Neural cell (in vitro differentiated cells): ENCODE measurements around the gene TMEM35B. TPM values are rescaled to one million over a fixed set of nuclear protein-coding genes. Genes with fewer than 3 reads are reported as not detected.

Experiments used
- H2AFZ ChIP-seq: fragments of 200-600, 300-800 bp; sonication (generic), shearing (Covaris generic); 2 replicates; pipeline ENCODE4 v1.6.0; 2014; ENCODE audit warnings: low read depth, mild to moderate bottlenecking, antibody characterized with exemption, low read length, moderate library complexity
- H3F3A ChIP-seq: fragments of 200-600 bp; shearing (Covaris generic); 2 replicates; pipeline ENCODE4 v1.6.1; 2016; ENCODE audit warnings: mild to moderate bottlenecking, moderate library complexity, mixed read lengths, antibody characterized with exemption, low read length; ENCODE audit not compliant: insufficient read depth, poor library complexity, severe bottlenecking
- H3K27ac ChIP-seq: fragments of 200-600, 300-800 bp; sonication (generic), shearing (Covaris generic); 2 replicates; pipeline ENCODE4 v1.5.1; 2014; ENCODE audit warnings: mild to moderate bottlenecking, low read length, moderate library complexity
- H3K27me3 ChIP-seq: fragments of 300-800, 200-600 bp; sonication (generic), shearing (Covaris generic); 2 replicates; pipeline ENCODE4 v1.6.0; 2014; ENCODE audit warnings: mild to moderate bottlenecking, low read depth, low read length, moderate library complexity; ENCODE audit not compliant: insufficient read depth
- H3K36me3 ChIP-seq: fragments of 300-800, 200-600 bp; sonication (generic), shearing (Covaris generic); 2 replicates; pipeline ENCODE4 v1.5.1; 2014; ENCODE audit warnings: mild to moderate bottlenecking, antibody characterized with exemption, low read length, moderate library complexity; ENCODE audit not compliant: insufficient read depth
- H3K4me2 ChIP-seq: fragments of 300-800, 200-600 bp; sonication (generic), shearing (Covaris generic); 2 replicates; pipeline ENCODE4 v1.6.0; 2014; ENCODE audit warnings: mild to moderate bottlenecking, low read length
- H3K4me3 ChIP-seq: fragments of 300-800, 200-600 bp; sonication (generic), shearing (Covaris generic); 2 replicates; pipeline ENCODE4 v1.5.1; 2014; ENCODE audit warnings: mild to moderate bottlenecking, low read length, moderate library complexity
- H3K79me2 ChIP-seq: fragments of 200-600 bp; shearing (Covaris generic); replicated peaks from 2 replicates; pipeline ENCODE4 v1.6.0; 2014; ENCODE audit warnings: mild to moderate bottlenecking, low read length, moderate library complexity; ENCODE audit not compliant: insufficient read depth
- H3K9ac ChIP-seq: fragments of 300-800, 200-600 bp; sonication (generic), shearing (Covaris generic); 2 replicates; pipeline ENCODE4 v1.6.1; 2016; ENCODE audit warnings: mild to moderate bottlenecking, low read length, mixed read lengths
- H3K9me2 ChIP-seq: fragments of 200-600 bp; shearing (Covaris generic); 2 replicates; pipeline ENCODE4 v1.6.1; 2016; ENCODE audit warnings: mild to moderate bottlenecking, low read length, mixed read lengths; ENCODE audit not compliant: insufficient read depth
- H3K9me3 ChIP-seq: fragments of 200-600, 300-800 bp; sonication (generic), shearing (Covaris generic); 2 replicates; pipeline ENCODE4 v1.6.1; 2016; ENCODE audit warnings: mild to moderate bottlenecking, mixed run types, low read length, moderate library complexity, mixed read lengths
- H4K20me1 ChIP-seq: fragments of 200-600 bp; shearing (Covaris generic); 2 replicates; pipeline ENCODE4 v1.6.1; 2016; ENCODE audit warnings: mild to moderate bottlenecking, mixed run types; ENCODE audit not compliant: insufficient read depth
- CTCF ChIP-seq: fragments of 450-650 bp; IDR thresholded peaks from 2 replicates; pipeline ENCODE4 v1.5.1; 2014; ENCODE audit warnings: antibody characterized with exemption, mild to moderate bottlenecking, moderate library complexity; ENCODE audit not compliant: poor library complexity, severe bottlenecking
- EP300 ChIP-seq: fragments of 450-650 bp; conservative IDR thresholded peaks from 2 replicates; pipeline ENCODE4 v1.6.1; 2014; ENCODE audit warnings: antibody characterized with exemption, mild to moderate bottlenecking, moderate library complexity; ENCODE audit not compliant: poor library complexity, severe bottlenecking
- EZH2 ChIP-seq: fragments of 200-600, 300-800 bp; shearing (Covaris generic), sonication (generic); IDR thresholded peaks from 2 replicates; pipeline ENCODE4 v1.6.1; 2014; ENCODE audit warnings: antibody characterized with exemption, low read length, borderline replicate concordance, mild to moderate bottlenecking; ENCODE audit not compliant: insufficient read depth, poor library complexity, severe bottlenecking
- MXI1 ChIP-seq: fragments of 450-650 bp; conservative IDR thresholded peaks from 2 replicates; pipeline ENCODE4 v1.6.1; 2014; ENCODE audit warnings: antibody characterized with exemption, mild to moderate bottlenecking; ENCODE audit not compliant: poor library complexity, severe bottlenecking
- POLR2AphosphoS5 ChIP-seq: IDR thresholded peaks from 2 replicates; pipeline ENCODE4 v1.6.1; 2012
- RAD21 ChIP-seq: fragments of 450-650 bp; conservative IDR thresholded peaks from 2 replicates; pipeline ENCODE4 v1.6.1; 2014; ENCODE audit warnings: antibody characterized with exemption, mild to moderate bottlenecking, moderate library complexity
- REST ChIP-seq: IDR thresholded peaks from 2 replicates; pipeline ENCODE4 v1.6.1; 2012; ENCODE audit warnings: borderline replicate concordance
- SMC3 ChIP-seq: fragments of 450-650 bp; conservative IDR thresholded peaks from 2 replicates; pipeline ENCODE4 v1.6.1; 2014; ENCODE audit warnings: antibody characterized with exemption, mild to moderate bottlenecking, moderate library complexity; ENCODE audit not compliant: poor library complexity
- TAF1 ChIP-seq: IDR thresholded peaks from 2 replicates; pipeline ENCODE4 v1.6.1; 2012; ENCODE audit warnings: low read depth
- polyA plus RNA-seq: library from polyadenylated mRNA; depleted of rRNA; stranded (reverse); fragments of >200 nt; gene quantifications from 2 replicates; pipeline ENCODE4 v1.2.3, GENCODE V29; 2014

The TMEM35B gene
- polyA plus RNA-seq, 1 donor from 2014 or later = 1.3 TPM

GRCh38 chr1:34976384-34977209 is 8.6 kb downstream of the TMEM35B start:
- no peak overlapping the region for H3K9ac ChIP-seq
- H3K4me3 ChIP-seq = no peak overlapping the region
- H3K9me2 ChIP-seq = no peaks in the 10 kb centered on the region
- H3F3A ChIP-seq = no peaks in the 10 kb centered on the region
- no peaks in the 10 kb centered on the region for H3K27me3 ChIP-seq
- H3K27ac ChIP-seq = no peak overlapping the region
- no peak for TF ChIP-seq EP300
- no peak for TF ChIP-seq MXI1
- no peak for TF ChIP-seq CTCF
- no peak for TF ChIP-seq TAF1
- TF ChIP-seq REST = no peak
- TF ChIP-seq RAD21 = no peak
- no peak for TF ChIP-seq POLR2AphosphoS5
- TF ChIP-seq EZH2 = no peak
- TF ChIP-seq SMC3 = no peak
- H3K9me3 ChIP-seq = no peaks in the 10 kb centered on the region
- no peaks in the 10 kb centered on the region for H4K20me1 ChIP-seq
- no peak overlapping the region for H2AFZ ChIP-seq
- no peak overlapping the region for H3K4me2 ChIP-seq
- H3K79me2 ChIP-seq = no peaks in the 10 kb centered on the region
- H3K36me3 ChIP-seq = no peaks in the 10 kb centered on the region

- H3K4me2 ChIP-seq = no peak overlapping the region
- no peaks in the 10 kb centered on the region for H3K79me2 ChIP-seq
- no peaks in the 10 kb centered on the region for H3K9me2 ChIP-seq
- H3F3A ChIP-seq = no peaks in the 10 kb centered on the region
- no peak overlapping the region for H3K4me3 ChIP-seq
- H3K27me3 ChIP-seq = no peaks in the 10 kb centered on the region
- no peaks in the 10 kb centered on the region for H3K9me3 ChIP-seq
- no peaks in the 10 kb centered on the region for H4K20me1 ChIP-seq
- H3K9ac ChIP-seq = no peak overlapping the region
- no peaks in the 10 kb centered on the region for H3K36me3 ChIP-seq
- H2AFZ ChIP-seq = no peak overlapping the region
- no peak overlapping the region for H3K27ac ChIP-seq
- no peak for TF ChIP-seq SMC3
- TF ChIP-seq EZH2 = no peak
- TF ChIP-seq REST = no peak
- TF ChIP-seq TAF1 = no peak
- TF ChIP-seq CTCF = no peak
- no peak for TF ChIP-seq POLR2AphosphoS5
- no peak for TF ChIP-seq EP300
- TF ChIP-seq RAD21 = no peak
- no peak for TF ChIP-seq MXI1
These were observed 9.4 kb downstream of the TMEM35B start for GRCh38 chr1:34975771-34976170.
